CD4-positive, alpha-beta T cell treated with Interleukin-6 for 4 hours (primary cell): ENCODE results near the gene ATXN7.

ENCODE experiments used
- DNase-seq: peaks from one replicate; pipeline ENCODE4 v3.0.0-alpha.2; 2020; ENCODE audit warnings: mixed read lengths

Gene ATXN7

GRCh38 chr3:63909431-63909830 is 45.8 kb downstream of the ATXN7 start:
- DNase-seq = no peak

GRCh38 chr3:63910001-63910400 is 46.3 kb downstream of the ATXN7 start:
- no peak for DNase-seq

- DNase-seq = peak; percentile 13
These were observed 47.2 kb downstream of the ATXN7 start for GRCh38 chr3:63910891-63911290.

- DNase-seq = no peak
These were observed 47.8 kb downstream of the ATXN7 start for GRCh38 chr3:63911509-63911872.

- peak; percentile 88 for DNase-seq
These were observed 48.5 kb downstream of the ATXN7 start, which contains the start of gene SCAANT1 for GRCh38 chr3:63911873-63912767. Gene SCAANT1, minus strand, starts transcription at chr3:63912383.

GRCh38 chr3:63912768-63913588 is 49.3 kb downstream of the ATXN7 start:
- peak; percentile 61 for DNase-seq

- no peak for DNase-seq
These were observed 50.6 kb downstream of the ATXN7 start for GRCh38 chr3:63914312-63914711.

GRCh38 chr3:63918321-63918720 is 54.7 kb downstream of the ATXN7 start:
- DNase-seq = no peak

- DNase-seq = no peak
These were observed 56.3 kb downstream of the ATXN7 start for GRCh38 chr3:63920001-63920400.

GRCh38 chr3:63921741-63922482 is 58.2 kb downstream of the ATXN7 start:
- no peak for DNase-seq

GRCh38 chr3:63922491-63923199 is 59.0 kb downstream of the ATXN7 start:
- DNase-seq = no peak

GRCh38 chr3:63926309-63926708 is 62.6 kb downstream of the ATXN7 start:
- no peak for DNase-seq

- DNase-seq = no peak
These were observed 64.0 kb downstream of the ATXN7 start for GRCh38 chr3:63927422-63928280.

GRCh38 chr3:63931290-63931689 is 67.6 kb downstream of the ATXN7 start:
- no peak for DNase-seq

GRCh38 chr3:63932509-63933212 is 69.0 kb downstream of the ATXN7 start:
- no peak for DNase-seq

GRCh38 chr3:63933459-63933858 is 69.8 kb downstream of the ATXN7 start:
- no peak for DNase-seq

GRCh38 chr3:63934041-63934866 is 70.6 kb downstream of the ATXN7 start:
- no peak for DNase-seq

- DNase-seq = no peak
These were observed 73.3 kb downstream of the ATXN7 start for GRCh38 chr3:63936925-63937324.
